Measurements from ENCODE around the gene AKAP13.

GRCh38 chr15:85770096-85771041, 390.0 kb downstream of the AKAP13 start:
- TF ChIP-seq POLR2A (IDR thresholded peaks at IDR 0.05) = no peak
- TF ChIP-seq CTCF (IDR thresholded peaks at IDR 0.05) = no peak
- TF ChIP-seq EP300 (IDR thresholded peaks at IDR 0.05) = no peak
